ENCODE data around the gene CD1B.
"Not testable (repeated sequence)": the region's sequence is repeated elsewhere in the genome, so short reads cannot be mapped to it uniquely, and the experiment has no call there.

DNA sequence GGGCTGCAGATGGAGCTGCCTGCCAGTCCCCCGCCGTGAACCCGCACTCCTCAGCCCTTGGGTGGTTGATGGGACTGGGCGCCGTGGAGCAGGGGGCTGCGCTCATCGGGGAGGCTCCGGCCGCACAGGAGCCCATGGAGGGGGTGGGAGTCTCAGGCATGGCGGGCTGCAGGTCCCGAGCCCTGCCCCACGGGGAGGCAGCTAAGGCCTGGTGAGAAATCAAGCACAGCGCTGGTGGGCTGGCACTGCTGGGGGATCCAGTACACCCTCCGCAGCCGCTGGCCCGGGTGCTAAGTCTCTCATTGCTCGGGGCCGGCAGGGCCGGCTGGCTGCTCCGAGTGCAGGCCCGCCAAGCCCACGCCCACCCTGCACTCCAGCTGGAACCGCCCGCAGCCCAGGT is 17.6 kb upstream of the CD1B start:
- TF ChIP-seq, protein P1, sequence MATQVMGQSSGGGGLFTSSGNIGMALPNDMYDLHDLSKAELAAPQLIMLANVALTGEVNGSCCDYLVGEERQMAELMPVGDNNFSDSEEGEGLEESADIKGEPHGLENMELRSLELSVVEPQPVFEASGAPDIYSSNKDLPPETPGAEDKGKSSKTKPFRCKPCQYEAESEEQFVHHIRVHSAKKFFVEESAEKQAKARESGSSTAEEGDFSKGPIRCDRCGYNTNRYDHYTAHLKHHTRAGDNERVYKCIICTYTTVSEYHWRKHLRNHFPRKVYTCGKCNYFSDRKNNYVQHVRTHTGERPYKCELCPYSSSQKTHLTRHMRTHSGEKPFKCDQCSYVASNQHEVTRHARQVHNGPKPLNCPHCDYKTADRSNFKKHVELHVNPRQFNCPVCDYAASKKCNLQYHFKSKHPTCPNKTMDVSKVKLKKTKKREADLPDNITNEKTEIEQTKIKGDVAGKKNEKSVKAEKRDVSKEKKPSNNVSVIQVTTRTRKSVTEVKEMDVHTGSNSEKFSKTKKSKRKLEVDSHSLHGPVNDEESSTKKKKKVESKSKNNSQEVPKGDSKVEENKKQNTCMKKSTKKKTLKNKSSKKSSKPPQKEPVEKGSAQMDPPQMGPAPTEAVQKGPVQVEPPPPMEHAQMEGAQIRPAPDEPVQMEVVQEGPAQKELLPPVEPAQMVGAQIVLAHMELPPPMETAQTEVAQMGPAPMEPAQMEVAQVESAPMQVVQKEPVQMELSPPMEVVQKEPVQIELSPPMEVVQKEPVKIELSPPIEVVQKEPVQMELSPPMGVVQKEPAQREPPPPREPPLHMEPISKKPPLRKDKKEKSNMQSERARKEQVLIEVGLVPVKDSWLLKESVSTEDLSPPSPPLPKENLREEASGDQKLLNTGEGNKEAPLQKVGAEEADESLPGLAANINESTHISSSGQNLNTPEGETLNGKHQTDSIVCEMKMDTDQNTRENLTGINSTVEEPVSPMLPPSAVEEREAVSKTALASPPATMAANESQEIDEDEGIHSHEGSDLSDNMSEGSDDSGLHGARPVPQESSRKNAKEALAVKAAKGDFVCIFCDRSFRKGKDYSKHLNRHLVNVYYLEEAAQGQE (tag by site-specific recombination; IDR thresholded peaks at IDR 0.05) = not testable (repeated sequence)
- TF ChIP-seq ZBTB7A (tag by site-specific recombination; IDR thresholded peaks at IDR 0.05; ENCODE audit: low read depth); ZNF311 (tag by site-specific recombination; IDR thresholded peaks at IDR 0.05; ENCODE audit: borderline replicate concordance); ZNF19 (tag by site-specific recombination; IDR thresholded peaks at IDR 0.05; ENCODE audit: low read depth); ZEB2 (tag by site-specific recombination; IDR thresholded peaks at IDR 0.05); ZNF394 (tag by site-specific recombination; IDR thresholded peaks at IDR 0.05; ENCODE audit: borderline replicate concordance); SP7 (tag by site-specific recombination; IDR thresholded peaks at IDR 0.05): not testable (repeated sequence)
- TF ChIP-seq, protein P2, sequence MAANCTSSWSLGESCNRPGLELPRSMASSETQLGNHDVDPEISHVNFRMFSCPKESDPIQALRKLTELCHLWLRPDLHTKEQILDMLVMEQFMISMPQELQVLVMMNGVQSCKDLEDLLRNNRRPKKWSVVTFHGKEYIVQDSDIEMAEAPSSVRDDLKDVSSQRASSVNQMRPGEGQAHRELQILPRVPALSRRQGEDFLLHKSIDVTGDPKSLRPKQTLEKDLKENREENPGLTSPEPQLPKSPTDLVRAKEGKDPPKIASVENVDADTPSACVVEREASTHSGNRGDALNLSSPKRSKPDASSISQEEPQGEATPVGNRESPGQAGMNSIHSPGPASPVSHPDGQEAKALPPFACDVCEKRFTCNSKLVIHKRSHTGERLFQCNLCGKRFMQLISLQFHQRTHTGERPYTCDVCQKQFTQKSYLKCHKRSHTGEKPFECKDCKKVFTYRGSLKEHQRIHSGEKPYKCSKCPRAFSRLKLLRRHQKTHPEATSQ (tag by site-specific recombination; IDR thresholded peaks at IDR 0.05) = not testable (repeated sequence)
- TF ChIP-seq, protein P3, sequence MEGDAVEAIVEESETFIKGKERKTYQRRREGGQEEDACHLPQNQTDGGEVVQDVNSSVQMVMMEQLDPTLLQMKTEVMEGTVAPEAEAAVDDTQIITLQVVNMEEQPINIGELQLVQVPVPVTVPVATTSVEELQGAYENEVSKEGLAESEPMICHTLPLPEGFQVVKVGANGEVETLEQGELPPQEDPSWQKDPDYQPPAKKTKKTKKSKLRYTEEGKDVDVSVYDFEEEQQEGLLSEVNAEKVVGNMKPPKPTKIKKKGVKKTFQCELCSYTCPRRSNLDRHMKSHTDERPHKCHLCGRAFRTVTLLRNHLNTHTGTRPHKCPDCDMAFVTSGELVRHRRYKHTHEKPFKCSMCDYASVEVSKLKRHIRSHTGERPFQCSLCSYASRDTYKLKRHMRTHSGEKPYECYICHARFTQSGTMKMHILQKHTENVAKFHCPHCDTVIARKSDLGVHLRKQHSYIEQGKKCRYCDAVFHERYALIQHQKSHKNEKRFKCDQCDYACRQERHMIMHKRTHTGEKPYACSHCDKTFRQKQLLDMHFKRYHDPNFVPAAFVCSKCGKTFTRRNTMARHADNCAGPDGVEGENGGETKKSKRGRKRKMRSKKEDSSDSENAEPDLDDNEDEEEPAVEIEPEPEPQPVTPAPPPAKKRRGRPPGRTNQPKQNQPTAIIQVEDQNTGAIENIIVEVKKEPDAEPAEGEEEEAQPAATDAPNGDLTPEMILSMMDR (tag by site-specific recombination; IDR thresholded peaks at IDR 0.05) = not testable (repeated sequence)

All from HEK293 (cell line).